ENCODE data around the gene RNF186. TPM values are rescaled to one million over a fixed set of nuclear protein-coding genes. Genes with fewer than 3 reads are reported as not detected.
A peak's percentile ranks its signal among the peaks of the same experiment; 100 is the strongest.

Gene RNF186
- total RNA-seq, 2 donors from 2014 or later, result not detected

GRCh38 chr1:19846338-19846737 is 31.3 kb upstream of the RNF186 start:
- no peaks in the 10 kb centered on the region for H3K9me3 ChIP-seq (ENCODE audit: control insufficient read depth, low read length, poor library complexity, severe bottlenecking)
- H3K27me3 Mint-ChIP-seq, result peaks cover 33% of the 10 kb centered on the region
- no peaks in the 10 kb centered on the region for H3K36me3 Mint-ChIP-seq (ENCODE audit: low read depth)
- H3K4me1 Mint-ChIP-seq, result peaks cover 4% of the 10 kb centered on the region
- H3K4me3 Mint-ChIP-seq, result no peak overlapping the region
- H3K27ac Mint-ChIP-seq, result no peak overlapping the region
- no peak for ATAC-seq
- no peak for DNase-seq

GRCh38 chr1:19845555-19845954 is 30.5 kb upstream of the RNF186 start:
- DNase-seq (no peak), ATAC-seq (no peak)
- Mint-ChIP-seq H3K4me1 (peaks cover 2% of the 10 kb centered on the region), H3K27me3 (peaks cover 33% of the 10 kb centered on the region), H3K36me3 (ENCODE audit: low read depth) (no peaks in the 10 kb centered on the region), H3K4me3 (no peak overlapping the region), H3K27ac (no peak overlapping the region)
- H3K9me3 ChIP-seq (ENCODE audit: control insufficient read depth, low read length, poor library complexity, severe bottlenecking), result no peaks in the 10 kb centered on the region

GRCh38 chr1:19844731-19845495 is 29.8 kb upstream of the RNF186 start:
- ATAC-seq, result no peak
- DNase-seq, result no peak
- no peak overlapping the region for H3K4me3 Mint-ChIP-seq
- peaks cover 33% of the 10 kb centered on the region for H3K27me3 Mint-ChIP-seq
- H3K4me1 Mint-ChIP-seq, result peaks cover 2% of the 10 kb centered on the region
- no peak overlapping the region for H3K27ac Mint-ChIP-seq
- H3K9me3 ChIP-seq (ENCODE audit: control insufficient read depth, low read length, poor library complexity, severe bottlenecking), result no peaks in the 10 kb centered on the region
- no peaks in the 10 kb centered on the region for H3K36me3 Mint-ChIP-seq (ENCODE audit: low read depth)

GRCh38 chr1:19840228-19840627 is 25.1 kb upstream of the RNF186 start:
- no peak overlapping the region for H3K27ac Mint-ChIP-seq
- H3K9me3 ChIP-seq (ENCODE audit: control insufficient read depth, low read length, poor library complexity, severe bottlenecking), result no peaks in the 10 kb centered on the region
- no peak overlapping the region for H3K4me3 Mint-ChIP-seq
- no peaks in the 10 kb centered on the region for H3K4me1 Mint-ChIP-seq
- DNase-seq (no peak), ATAC-seq (no peak)
- no peaks in the 10 kb centered on the region for H3K36me3 Mint-ChIP-seq (ENCODE audit: low read depth)
- H3K27me3 Mint-ChIP-seq, result peaks cover 22% of the 10 kb centered on the region

GRCh38 chr1:19837866-19838265 is 22.8 kb upstream of the RNF186 start:
- no peak for DNase-seq
- no peaks in the 10 kb centered on the region for H3K9me3 ChIP-seq (ENCODE audit: control insufficient read depth, low read length, poor library complexity, severe bottlenecking)
- no peaks in the 10 kb centered on the region for H3K36me3 Mint-ChIP-seq (ENCODE audit: low read depth)
- peaks cover 26% of the 10 kb centered on the region for H3K27me3 Mint-ChIP-seq
- no peak overlapping the region for H3K27ac Mint-ChIP-seq
- no peaks in the 10 kb centered on the region for H3K4me1 Mint-ChIP-seq
- H3K4me3 Mint-ChIP-seq, result no peak overlapping the region
- ATAC-seq, result no peak

GRCh38 chr1:19835578-19835977 is 20.5 kb upstream of the RNF186 start:
- ATAC-seq (no peak), DNase-seq (no peak)
- Mint-ChIP-seq H3K36me3 (ENCODE audit: low read depth) (peaks cover 4% of the 10 kb centered on the region), H3K27ac (no peak overlapping the region), H3K27me3 (peaks cover 43% of the 10 kb centered on the region), H3K4me3 (no peak overlapping the region), H3K4me1 (no peaks in the 10 kb centered on the region)
- H3K9me3 ChIP-seq (ENCODE audit: control insufficient read depth, low read length, poor library complexity, severe bottlenecking), result no peaks in the 10 kb centered on the region

GRCh38 chr1:19831441-19831840 is 16.4 kb upstream of the RNF186 start:
- no peak for ATAC-seq
- no peak for DNase-seq
- H3K9me3 ChIP-seq (ENCODE audit: control insufficient read depth, low read length, poor library complexity, severe bottlenecking), result no peaks in the 10 kb centered on the region
- Mint-ChIP-seq H3K36me3 (ENCODE audit: low read depth) (peaks cover 8% of the 10 kb centered on the region), H3K27ac (no peak overlapping the region), H3K4me1 (no peaks in the 10 kb centered on the region), H3K4me3 (no peak overlapping the region), H3K27me3 (peaks cover 62% of the 10 kb centered on the region)

- peaks cover 66% of the 10 kb centered on the region for H3K27me3 Mint-ChIP-seq
- no peaks in the 10 kb centered on the region for H3K4me1 Mint-ChIP-seq
- H3K27ac Mint-ChIP-seq, result no peak overlapping the region
- H3K36me3 Mint-ChIP-seq (ENCODE audit: low read depth), result peaks cover 12% of the 10 kb centered on the region
- H3K9me3 ChIP-seq (ENCODE audit: control insufficient read depth, low read length, poor library complexity, severe bottlenecking), result no peaks in the 10 kb centered on the region
- DNase-seq (no peak), ATAC-seq (no peak)
- H3K4me3 Mint-ChIP-seq, result no peak overlapping the region
Observed at GRCh38 chr1:19828546-19828945, 13.5 kb upstream of the RNF186 start.

- H3K4me3 Mint-ChIP-seq, result no peak overlapping the region
- peaks cover 44% of the 10 kb centered on the region for H3K27me3 Mint-ChIP-seq
- DNase-seq (no peak), ATAC-seq (no peak)
- H3K36me3 Mint-ChIP-seq (ENCODE audit: low read depth), result peaks cover 8% of the 10 kb centered on the region
- H3K27ac Mint-ChIP-seq, result no peak overlapping the region
- H3K4me1 Mint-ChIP-seq, result no peaks in the 10 kb centered on the region
- H3K9me3 ChIP-seq (ENCODE audit: control insufficient read depth, low read length, poor library complexity, severe bottlenecking), result no peaks in the 10 kb centered on the region
Observed at GRCh38 chr1:19825298-19825697, 10.2 kb upstream of the RNF186 start.

- peaks cover 37% of the 10 kb centered on the region for H3K27me3 Mint-ChIP-seq
- peaks cover 8% of the 10 kb centered on the region for H3K36me3 Mint-ChIP-seq (ENCODE audit: low read depth)
- H3K9me3 ChIP-seq (ENCODE audit: control insufficient read depth, low read length, poor library complexity, severe bottlenecking), result no peaks in the 10 kb centered on the region
- DNase-seq, result no peak
- no peaks in the 10 kb centered on the region for H3K4me1 Mint-ChIP-seq
- no peak overlapping the region for H3K27ac Mint-ChIP-seq
- H3K4me3 Mint-ChIP-seq, result no peak overlapping the region
- ATAC-seq, result no peak
Observed at GRCh38 chr1:19824541-19824940, 9.5 kb upstream of the RNF186 start.

- Mint-ChIP-seq H3K27ac (no peak overlapping the region), H3K27me3 (peaks cover 32% of the 10 kb centered on the region), H3K4me1 (no peaks in the 10 kb centered on the region), H3K36me3 (ENCODE audit: low read depth) (peaks cover 8% of the 10 kb centered on the region), H3K4me3 (no peak overlapping the region)
- H3K9me3 ChIP-seq (ENCODE audit: control insufficient read depth, low read length, poor library complexity, severe bottlenecking), result no peaks in the 10 kb centered on the region
- ATAC-seq, result no peak
- no peak for DNase-seq
Observed at GRCh38 chr1:19824036-19824435, 9.0 kb upstream of the RNF186 start.

GRCh38 chr1:19819701-19820100 is 4.6 kb upstream of the RNF186 start:
- H3K36me3 Mint-ChIP-seq (ENCODE audit: low read depth), result no peaks in the 10 kb centered on the region
- H3K27ac Mint-ChIP-seq, result no peak overlapping the region
- H3K4me3 Mint-ChIP-seq, result no peak overlapping the region
- no peak for ATAC-seq
- no peaks in the 10 kb centered on the region for H3K4me1 Mint-ChIP-seq
- H3K9me3 ChIP-seq (ENCODE audit: control insufficient read depth, low read length, poor library complexity, severe bottlenecking), result no peaks in the 10 kb centered on the region
- H3K27me3 Mint-ChIP-seq, result peaks cover 7% of the 10 kb centered on the region
- no peak for DNase-seq

- Mint-ChIP-seq H3K4me1 (no peaks in the 10 kb centered on the region), H3K36me3 (ENCODE audit: low read depth) (peaks cover 3% of the 10 kb centered on the region), H3K4me3 (no peak overlapping the region), H3K27ac (no peak overlapping the region), H3K27me3 (peaks cover 13% of the 10 kb centered on the region)
- DNase-seq (no peak), ATAC-seq (no peak)
- H3K9me3 ChIP-seq (ENCODE audit: control insufficient read depth, low read length, poor library complexity, severe bottlenecking), result no peaks in the 10 kb centered on the region
Observed at GRCh38 chr1:19818324-19818723, 3.2 kb upstream of the RNF186 start.

GRCh38 chr1:19817160-19817559 is 2.1 kb upstream of the RNF186 start:
- H3K27ac Mint-ChIP-seq, result peak overlapping the region; percentile 3
- DNase-seq, result no peak
- H3K27me3 Mint-ChIP-seq, result peaks cover 11% of the 10 kb centered on the region
- H3K9me3 ChIP-seq (ENCODE audit: control insufficient read depth, low read length, poor library complexity, severe bottlenecking), result no peaks in the 10 kb centered on the region
- no peaks in the 10 kb centered on the region for H3K4me1 Mint-ChIP-seq
- peaks cover 3% of the 10 kb centered on the region for H3K36me3 Mint-ChIP-seq (ENCODE audit: low read depth)
- H3K4me3 Mint-ChIP-seq, result no peak overlapping the region
- no peak for ATAC-seq

All from T-helper 17 cell (primary cell).